ENCODE results near the gene NUP214.

DNA sequence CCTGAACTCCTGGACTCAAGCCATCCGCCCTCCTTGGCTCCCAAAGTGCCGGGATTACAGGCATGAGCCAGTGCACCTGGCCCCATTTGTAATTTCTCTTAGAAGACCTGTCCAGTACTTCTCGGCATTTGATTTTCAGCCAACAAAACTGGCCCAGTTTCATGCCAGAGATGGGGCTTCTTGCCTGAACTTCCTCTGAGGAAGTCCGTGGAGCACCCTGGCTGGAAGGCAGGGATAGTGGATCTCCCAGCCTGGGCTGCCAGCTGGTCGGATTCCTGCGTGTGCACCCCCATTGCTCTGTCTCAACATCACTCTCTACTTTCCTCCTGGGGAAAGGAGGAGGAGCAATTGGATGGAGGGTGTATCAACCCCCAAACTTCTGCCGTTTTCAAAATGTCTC lies 111.9 kb downstream of the NUP214 start:
- TF ChIP-seq, protein P1, sequence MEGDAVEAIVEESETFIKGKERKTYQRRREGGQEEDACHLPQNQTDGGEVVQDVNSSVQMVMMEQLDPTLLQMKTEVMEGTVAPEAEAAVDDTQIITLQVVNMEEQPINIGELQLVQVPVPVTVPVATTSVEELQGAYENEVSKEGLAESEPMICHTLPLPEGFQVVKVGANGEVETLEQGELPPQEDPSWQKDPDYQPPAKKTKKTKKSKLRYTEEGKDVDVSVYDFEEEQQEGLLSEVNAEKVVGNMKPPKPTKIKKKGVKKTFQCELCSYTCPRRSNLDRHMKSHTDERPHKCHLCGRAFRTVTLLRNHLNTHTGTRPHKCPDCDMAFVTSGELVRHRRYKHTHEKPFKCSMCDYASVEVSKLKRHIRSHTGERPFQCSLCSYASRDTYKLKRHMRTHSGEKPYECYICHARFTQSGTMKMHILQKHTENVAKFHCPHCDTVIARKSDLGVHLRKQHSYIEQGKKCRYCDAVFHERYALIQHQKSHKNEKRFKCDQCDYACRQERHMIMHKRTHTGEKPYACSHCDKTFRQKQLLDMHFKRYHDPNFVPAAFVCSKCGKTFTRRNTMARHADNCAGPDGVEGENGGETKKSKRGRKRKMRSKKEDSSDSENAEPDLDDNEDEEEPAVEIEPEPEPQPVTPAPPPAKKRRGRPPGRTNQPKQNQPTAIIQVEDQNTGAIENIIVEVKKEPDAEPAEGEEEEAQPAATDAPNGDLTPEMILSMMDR (IDR thresholded peaks at IDR 0.05): no peak
- TF ChIP-seq, protein P2, sequence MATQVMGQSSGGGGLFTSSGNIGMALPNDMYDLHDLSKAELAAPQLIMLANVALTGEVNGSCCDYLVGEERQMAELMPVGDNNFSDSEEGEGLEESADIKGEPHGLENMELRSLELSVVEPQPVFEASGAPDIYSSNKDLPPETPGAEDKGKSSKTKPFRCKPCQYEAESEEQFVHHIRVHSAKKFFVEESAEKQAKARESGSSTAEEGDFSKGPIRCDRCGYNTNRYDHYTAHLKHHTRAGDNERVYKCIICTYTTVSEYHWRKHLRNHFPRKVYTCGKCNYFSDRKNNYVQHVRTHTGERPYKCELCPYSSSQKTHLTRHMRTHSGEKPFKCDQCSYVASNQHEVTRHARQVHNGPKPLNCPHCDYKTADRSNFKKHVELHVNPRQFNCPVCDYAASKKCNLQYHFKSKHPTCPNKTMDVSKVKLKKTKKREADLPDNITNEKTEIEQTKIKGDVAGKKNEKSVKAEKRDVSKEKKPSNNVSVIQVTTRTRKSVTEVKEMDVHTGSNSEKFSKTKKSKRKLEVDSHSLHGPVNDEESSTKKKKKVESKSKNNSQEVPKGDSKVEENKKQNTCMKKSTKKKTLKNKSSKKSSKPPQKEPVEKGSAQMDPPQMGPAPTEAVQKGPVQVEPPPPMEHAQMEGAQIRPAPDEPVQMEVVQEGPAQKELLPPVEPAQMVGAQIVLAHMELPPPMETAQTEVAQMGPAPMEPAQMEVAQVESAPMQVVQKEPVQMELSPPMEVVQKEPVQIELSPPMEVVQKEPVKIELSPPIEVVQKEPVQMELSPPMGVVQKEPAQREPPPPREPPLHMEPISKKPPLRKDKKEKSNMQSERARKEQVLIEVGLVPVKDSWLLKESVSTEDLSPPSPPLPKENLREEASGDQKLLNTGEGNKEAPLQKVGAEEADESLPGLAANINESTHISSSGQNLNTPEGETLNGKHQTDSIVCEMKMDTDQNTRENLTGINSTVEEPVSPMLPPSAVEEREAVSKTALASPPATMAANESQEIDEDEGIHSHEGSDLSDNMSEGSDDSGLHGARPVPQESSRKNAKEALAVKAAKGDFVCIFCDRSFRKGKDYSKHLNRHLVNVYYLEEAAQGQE (IDR thresholded peaks at IDR 0.05; ENCODE audit: insufficient read depth in 1 of 2, low read depth in 2 of 2, low read length in 1 of 2): no peak

All from Panc1 (cell line).